ENCODE data around the gene RIPK3. TPM values are rescaled to one million over a fixed set of nuclear protein-coding genes. Genes with fewer than 3 reads are reported as not detected.

The RIPK3 gene
- total RNA-seq = 4.9 TPM in 2 replicates

GRCh38 chr14:24339284-24340151, at the start of gene RIPK3:
Gene RIPK3 (minus strand): TSS chr14:24339991. CDS start chr14:24339826, 165 bp downstream.

GRCh38 chr14:24367514-24368211, 27.9 kb upstream of the RIPK3 start, which contains the start of gene NFATC4:
Gene NFATC4 (plus strand): TSS chr14:24368184. CDS start chr14:24368341, 157 bp downstream.

GRCh38 chr14:24334431-24335291, 5.1 kb downstream of the RIPK3 start, which contains the start of gene ADCY4:
Gene ADCY4 (minus strand): TSS chr14:24335071. CDS start chr14:24334652, 419 bp downstream.

GRCh38 chr14:24310646-24311604, 28.9 kb downstream of the RIPK3 start, which contains the start of gene LTB4R:
Gene LTB4R (plus strand): TSS chr14:24311502. CDS start chr14:24315652, 4,150 bp downstream.

GRCh38 chr14:24309538-24310264, 30.1 kb downstream of the RIPK3 start, which contains the start of gene LTB4R2:
Gene LTB4R2 (plus strand): TSS chr14:24310140. CDS start chr14:24310665, 525 bp downstream.

GRCh38 chr14:24307575-24308341, 32.0 kb downstream of the RIPK3 start, which contains the start of gene CIDEB:
Gene CIDEB (minus strand): TSS chr14:24307977. CDS start chr14:24307858, 119 bp downstream.

GRCh38 chr14:24299255-24300191, 40.3 kb downstream of the RIPK3 start, which contains the start of the genes DHRS1 and NOP9:
Gene DHRS1 (minus strand): TSS chr14:24299780. CDS start chr14:24299106, 674 bp downstream.
Gene NOP9 (plus strand): TSS chr14:24299850. CDS start chr14:24299955, 105 bp downstream.

Other genes starting within 250 kb of the RIPK3 start
- gene PCK2, start 245.7 kb downstream of the RIPK3 start, total RNA-seq = 4.4 and 9.4 TPM in 2 replicates
- 58.8 and 60.2 TPM in 2 replicates for gene DCAF11, start 225.2 kb downstream of the RIPK3 start, total RNA-seq
- 0.82 and 0.97 TPM in 2 replicates for gene NRL, start 225.0 kb downstream of the RIPK3 start, total RNA-seq
- 0.13 TPM in 1 of 2 replicates, not detected in the other for gene FITM1, start 209.3 kb downstream of the RIPK3 start, total RNA-seq
- 118 and 158 TPM in 2 replicates for gene PSME1, start 203.8 kb downstream of the RIPK3 start, total RNA-seq
- gene EMC9, start 198.4 kb downstream of the RIPK3 start, total RNA-seq = 17.6 and 28.3 TPM in 2 replicates
- gene PSME2, start 193.4 kb downstream of the RIPK3 start, total RNA-seq = 124 and 147 TPM in 2 replicates
- gene RNF31, start 192.5 kb downstream of the RIPK3 start, total RNA-seq = 37.1 and 38.4 TPM in 2 replicates
- gene IRF9, start 178.7 kb downstream of the RIPK3 start, total RNA-seq = 55.4 and 72.4 TPM in 2 replicates
- gene REC8, start 167.9 kb downstream of the RIPK3 start, total RNA-seq = 2.3 and 2.5 TPM in 2 replicates
- gene IPO4, start 151.2 kb downstream of the RIPK3 start, total RNA-seq = 22.2 and 46.8 TPM in 2 replicates
- gene TM9SF1, start 144.6 kb downstream of the RIPK3 start, total RNA-seq = 30.3 and 60.7 TPM in 2 replicates
- gene TSSK4, start 134.3 kb downstream of the RIPK3 start, total RNA-seq = not detected in 2 replicates
- 13.4 and 38.1 TPM in 2 replicates for gene CHMP4A, start 126.5 kb downstream of the RIPK3 start, total RNA-seq
- 6.3 and 7.7 TPM in 2 replicates for gene MDP1, start 123.9 kb downstream of the RIPK3 start, total RNA-seq
- 259 and 308 TPM in 2 replicates for gene NEDD8, start 107.6 kb downstream of the RIPK3 start, total RNA-seq
- 97.6 and 118 TPM in 2 replicates for gene GMPR2, start 107.1 kb downstream of the RIPK3 start, total RNA-seq
- gene TINF2, start 97.4 kb downstream of the RIPK3 start, total RNA-seq = 41.1 and 55.2 TPM in 2 replicates
- 0.32 and 1.6 TPM in 2 replicates for gene TGM1, start 76.8 kb downstream of the RIPK3 start, total RNA-seq
- 16.0 and 27.5 TPM in 2 replicates for gene RABGGTA, start 68.4 kb downstream of the RIPK3 start, total RNA-seq
- 6.9 and 10.8 TPM in 2 replicates for gene DHRS1, start 40.2 kb downstream of the RIPK3 start, total RNA-seq
- 18.5 and 29.8 TPM in 2 replicates for gene NOP9, start 40.1 kb downstream of the RIPK3 start, total RNA-seq
- 3.7 and 3.8 TPM in 2 replicates for gene CIDEB, start 32.0 kb downstream of the RIPK3 start, total RNA-seq
- gene LTB4R2, start 29.9 kb downstream of the RIPK3 start, total RNA-seq = 2.6 and 5.0 TPM in 2 replicates
- 2.4 and 4.2 TPM in 2 replicates for gene LTB4R, start 28.5 kb downstream of the RIPK3 start, total RNA-seq
- gene ADCY4, start 4.9 kb downstream of the RIPK3 start, total RNA-seq = 61.5 and 89.6 TPM in 2 replicates
- gene NFATC4, start 28.2 kb upstream of the RIPK3 start, total RNA-seq = 3.2 and 7.4 TPM in 2 replicates
- gene NYNRIN, start 59.0 kb upstream of the RIPK3 start, total RNA-seq = 7.3 and 13.8 TPM in 2 replicates
- gene CBLN3, start 89.7 kb upstream of the RIPK3 start, total RNA-seq = 1.5 and 3.0 TPM in 2 replicates
- 50.0 and 63.4 TPM in 2 replicates for gene KHNYN, start 90.0 kb upstream of the RIPK3 start, total RNA-seq
- gene SDR39U1, start 102.8 kb upstream of the RIPK3 start, total RNA-seq = 6.5 and 11.0 TPM in 2 replicates
- not detected in 2 replicates for gene CMA1, start 168.3 kb upstream of the RIPK3 start, total RNA-seq
- gene CTSG, start 236.3 kb upstream of the RIPK3 start, total RNA-seq = not detected in 2 replicates